ENCODE data around the gene SPPL2C.
A peak's percentile ranks its signal among the peaks of the same experiment; 100 is the strongest.

SPPL2C gene

GRCh38 chr17:45852535-45853297 lies 8.0 kb downstream of the SPPL2C start:
- Histone ChIP-seq H3K9me3 (ENCODE audit: insufficient read depth, low read length) (no peaks in the 10 kb centered on the region), H3K9ac (ENCODE audit: low read length) (no peak overlapping the region), H3K9me2 (replicated peaks; ENCODE audit: insufficient read depth, low read length) (no peaks in the 10 kb centered on the region), H4K20me1 (ENCODE audit: low read depth, low read length) (no peaks in the 10 kb centered on the region), H3K27ac (ENCODE audit: low read depth, low read length) (no peak overlapping the region), H3F3A (ENCODE audit: insufficient read depth) (no peaks in the 10 kb centered on the region), H2AFZ (ENCODE audit: low read depth, low read length, severe bottlenecking) (no peak overlapping the region), H3K36me3 (ENCODE audit: low read length) (no peaks in the 10 kb centered on the region), H3K4me2 (ENCODE audit: low read depth, low read length, poor library complexity, severe bottlenecking) (no peak overlapping the region), H3K79me2 (ENCODE audit: insufficient read depth, low read length) (no peaks in the 10 kb centered on the region), H3K4me3 (ENCODE audit: insufficient read depth, low read length, poor library complexity, severe bottlenecking) (no peak overlapping the region), H3K27me3 (ENCODE audit: low read length) (no peaks in the 10 kb centered on the region)
- TF ChIP-seq CTCF (IDR thresholded peaks at IDR 0.05; ENCODE audit: insufficient read depth, low read length, poor library complexity, severe bottlenecking) (peak; percentile 93), EZH2phosphoT487 (conservative IDR thresholded peaks at IDR 0.05; ENCODE audit: low read length) (no peak)

- H3K36me3 ChIP-seq (ENCODE audit: low read length), result no peaks in the 10 kb centered on the region
- H3K27me3 ChIP-seq (ENCODE audit: low read length), result no peaks in the 10 kb centered on the region
- no peak overlapping the region for H3K4me2 ChIP-seq (ENCODE audit: low read depth, low read length, poor library complexity, severe bottlenecking)
- no peaks in the 10 kb centered on the region for H4K20me1 ChIP-seq (ENCODE audit: low read depth, low read length)
- H2AFZ ChIP-seq (ENCODE audit: low read depth, low read length, severe bottlenecking), result no peak overlapping the region
- no peaks in the 10 kb centered on the region for H3K9me3 ChIP-seq (ENCODE audit: insufficient read depth, low read length)
- H3K4me3 ChIP-seq (ENCODE audit: insufficient read depth, low read length, poor library complexity, severe bottlenecking), result no peak overlapping the region
- H3K9me2 ChIP-seq (replicated peaks; ENCODE audit: insufficient read depth, low read length), result no peaks in the 10 kb centered on the region
- no peak overlapping the region for H3K9ac ChIP-seq (ENCODE audit: low read length)
- no peak overlapping the region for H3K27ac ChIP-seq (ENCODE audit: low read depth, low read length)
- TF ChIP-seq CTCF (IDR thresholded peaks at IDR 0.05; ENCODE audit: insufficient read depth, low read length, poor library complexity, severe bottlenecking) (no peak), EZH2phosphoT487 (conservative IDR thresholded peaks at IDR 0.05; ENCODE audit: low read length) (no peak)
- H3K79me2 ChIP-seq (ENCODE audit: insufficient read depth, low read length), result no peaks in the 10 kb centered on the region
- no peaks in the 10 kb centered on the region for H3F3A ChIP-seq (ENCODE audit: insufficient read depth)
Observed at GRCh38 chr17:45854209-45854608, 9.5 kb downstream of the SPPL2C start.

GRCh38 chr17:45855691-45856336 lies 11.1 kb downstream of the SPPL2C start:
- no peak for TF ChIP-seq CTCF (IDR thresholded peaks at IDR 0.05; ENCODE audit: insufficient read depth, low read length, poor library complexity, severe bottlenecking)
- no peak for TF ChIP-seq EZH2phosphoT487 (conservative IDR thresholded peaks at IDR 0.05; ENCODE audit: low read length)

More at GRCh38 chr17:45855691-45856336, 11.1 kb downstream of the SPPL2C start:
- Histone ChIP-seq H3K9ac (ENCODE audit: low read length) (no peak overlapping the region), H3K27me3 (ENCODE audit: low read length) (no peaks in the 10 kb centered on the region), H2AFZ (ENCODE audit: low read depth, low read length, severe bottlenecking) (no peak overlapping the region), H3K9me3 (ENCODE audit: insufficient read depth, low read length) (no peaks in the 10 kb centered on the region), H3K36me3 (ENCODE audit: low read length) (no peaks in the 10 kb centered on the region), H3K4me3 (ENCODE audit: insufficient read depth, low read length, poor library complexity, severe bottlenecking) (no peak overlapping the region), H3F3A (ENCODE audit: insufficient read depth) (no peaks in the 10 kb centered on the region), H3K9me2 (replicated peaks; ENCODE audit: insufficient read depth, low read length) (no peaks in the 10 kb centered on the region), H3K79me2 (ENCODE audit: insufficient read depth, low read length) (no peaks in the 10 kb centered on the region), H3K27ac (ENCODE audit: low read depth, low read length) (no peak overlapping the region), H4K20me1 (ENCODE audit: low read depth, low read length) (no peaks in the 10 kb centered on the region), H3K4me2 (ENCODE audit: low read depth, low read length, poor library complexity, severe bottlenecking) (no peak overlapping the region)
